Stomach (tissue), 4 donors: Measurements from ENCODE around the gene RANBP3.

ENCODE experiments used
- CTCF ChIP-seq, 7 experiments: fragments of 450-650 bp in 4 of 7; fragments of 200-600 bp in 3 of 7; sonication (generic) in 3 of 7; IDR thresholded peaks; one replicate each; pipeline ENCODE4 v1.5.1; 2016 to 2019; ENCODE audit warnings: antibody characterized with exemption in 7 of 7, control low read depth in 2 of 7, mild to moderate bottlenecking in 1 of 7
- POLR2A ChIP-seq, 4 donors: fragments of 450-650 bp; IDR thresholded peaks; one replicate each; pipeline ENCODE4 v1.6.1; 2016; ENCODE audit warnings: antibody characterized with exemption in 4 of 4, control low read depth in 2 of 4, mild to moderate bottlenecking in 1 of 4, moderate library complexity in 1 of 4
- POLR2AphosphoS5 ChIP-seq, 3 donors: sonication (generic); formaldehyde crosslinking; IDR thresholded peaks; one replicate each; pipeline ENCODE4 v1.6.1; 2016; ENCODE audit warnings: antibody characterized with exemption in 3 of 3

DNA sequence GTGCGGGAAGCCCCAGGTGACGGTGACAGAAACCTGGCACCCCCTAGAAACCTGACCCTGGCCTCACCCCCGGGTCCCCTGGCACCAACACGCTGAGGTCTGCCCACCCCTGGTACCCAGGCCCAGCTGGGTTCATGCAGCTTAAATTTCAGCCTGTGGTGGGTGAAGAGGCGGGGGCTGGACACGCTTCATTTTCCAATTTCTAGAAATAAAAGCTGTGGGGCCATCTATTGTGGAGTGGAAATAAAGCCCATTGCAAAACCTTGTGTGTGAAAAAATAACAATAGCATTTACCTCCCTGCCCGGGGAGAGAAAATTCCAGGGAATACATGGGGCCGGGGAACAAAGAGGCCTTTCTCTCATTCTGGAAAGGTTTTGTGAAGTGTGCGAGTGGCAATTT lies 100.1 kb downstream of the RANBP3 start:
- no peak for TF ChIP-seq CTCF (IDR thresholded peaks at IDR 0.05)
- TF ChIP-seq POLR2A (IDR thresholded peaks at IDR 0.05): no peak
- no peak for TF ChIP-seq POLR2AphosphoS5 (IDR thresholded peaks at IDR 0.05)
